Keratinocyte (primary cell): ENCODE results near the gene IL17C.

Experiments used
- EZH2 ChIP-seq: IDR thresholded peaks from one replicate; pipeline ENCODE4 v1.6.1; 2012; ENCODE audit warnings: inconsistent platforms, mild to moderate bottlenecking, low read length, moderate library complexity
- TF ChIP-seq, protein P1 (sequence below), 3 experiments: IDR thresholded peaks in 1 of 3; conservative IDR thresholded peaks in 1 of 3; optimal IDR thresholded peaks in 1 of 3; 2 replicates in 2 of 3; 3 replicates in 1 of 3; pipeline versions ENCODE3 to v1.5.1; 2011; ENCODE audit warnings: low read length in 3 of 3, mild to moderate bottlenecking in 3 of 3, moderate library complexity in 2 of 3, control low read depth in 1 of 3, inconsistent platforms in 1 of 3; ENCODE audit not compliant: insufficient read depth in 2 of 3; ENCODE audit errors: extremely low read depth in 1 of 3

DNA sequence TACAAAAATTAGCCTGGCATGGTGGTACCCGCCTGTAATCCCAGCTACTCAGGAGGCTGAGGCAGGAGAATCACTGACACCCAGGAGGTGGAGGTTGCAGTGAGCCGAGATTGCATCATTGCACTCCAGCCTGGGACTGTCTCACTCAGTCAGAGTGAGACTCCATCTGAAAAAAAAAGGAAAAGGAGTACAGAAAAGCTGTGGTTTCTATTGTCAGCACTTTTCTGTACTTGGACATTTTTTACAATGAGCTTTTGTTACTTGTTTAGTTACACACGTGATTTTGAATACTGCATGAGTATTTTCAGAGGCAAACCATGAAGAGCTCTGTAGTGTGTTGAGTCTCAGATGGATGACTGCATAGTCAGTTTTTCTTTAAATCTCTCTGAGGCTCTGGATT, 41.9 kb upstream of the IL17C start:
- TF ChIP-seq, protein P1, sequence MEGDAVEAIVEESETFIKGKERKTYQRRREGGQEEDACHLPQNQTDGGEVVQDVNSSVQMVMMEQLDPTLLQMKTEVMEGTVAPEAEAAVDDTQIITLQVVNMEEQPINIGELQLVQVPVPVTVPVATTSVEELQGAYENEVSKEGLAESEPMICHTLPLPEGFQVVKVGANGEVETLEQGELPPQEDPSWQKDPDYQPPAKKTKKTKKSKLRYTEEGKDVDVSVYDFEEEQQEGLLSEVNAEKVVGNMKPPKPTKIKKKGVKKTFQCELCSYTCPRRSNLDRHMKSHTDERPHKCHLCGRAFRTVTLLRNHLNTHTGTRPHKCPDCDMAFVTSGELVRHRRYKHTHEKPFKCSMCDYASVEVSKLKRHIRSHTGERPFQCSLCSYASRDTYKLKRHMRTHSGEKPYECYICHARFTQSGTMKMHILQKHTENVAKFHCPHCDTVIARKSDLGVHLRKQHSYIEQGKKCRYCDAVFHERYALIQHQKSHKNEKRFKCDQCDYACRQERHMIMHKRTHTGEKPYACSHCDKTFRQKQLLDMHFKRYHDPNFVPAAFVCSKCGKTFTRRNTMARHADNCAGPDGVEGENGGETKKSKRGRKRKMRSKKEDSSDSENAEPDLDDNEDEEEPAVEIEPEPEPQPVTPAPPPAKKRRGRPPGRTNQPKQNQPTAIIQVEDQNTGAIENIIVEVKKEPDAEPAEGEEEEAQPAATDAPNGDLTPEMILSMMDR (optimal IDR thresholded peaks at IDR 0.05 in 1 of 3, IDR thresholded peaks at IDR 0.05 in 1 of 3, conservative IDR thresholded peaks at IDR 0.05 in 1 of 3; ENCODE audit: extremely low read depth in 1 of 3, insufficient read depth in 2 of 3, low read length in 3 of 3) = no peak
- no peak for TF ChIP-seq EZH2
